Measurements from ENCODE around the gene RND3. TPM values are rescaled to one million over a fixed set of nuclear protein-coding genes. Genes with fewer than 3 reads are reported as not detected.

Gene RND3
- total RNA-seq, 2 experiments from 2014 or later, result not detected

DNA sequence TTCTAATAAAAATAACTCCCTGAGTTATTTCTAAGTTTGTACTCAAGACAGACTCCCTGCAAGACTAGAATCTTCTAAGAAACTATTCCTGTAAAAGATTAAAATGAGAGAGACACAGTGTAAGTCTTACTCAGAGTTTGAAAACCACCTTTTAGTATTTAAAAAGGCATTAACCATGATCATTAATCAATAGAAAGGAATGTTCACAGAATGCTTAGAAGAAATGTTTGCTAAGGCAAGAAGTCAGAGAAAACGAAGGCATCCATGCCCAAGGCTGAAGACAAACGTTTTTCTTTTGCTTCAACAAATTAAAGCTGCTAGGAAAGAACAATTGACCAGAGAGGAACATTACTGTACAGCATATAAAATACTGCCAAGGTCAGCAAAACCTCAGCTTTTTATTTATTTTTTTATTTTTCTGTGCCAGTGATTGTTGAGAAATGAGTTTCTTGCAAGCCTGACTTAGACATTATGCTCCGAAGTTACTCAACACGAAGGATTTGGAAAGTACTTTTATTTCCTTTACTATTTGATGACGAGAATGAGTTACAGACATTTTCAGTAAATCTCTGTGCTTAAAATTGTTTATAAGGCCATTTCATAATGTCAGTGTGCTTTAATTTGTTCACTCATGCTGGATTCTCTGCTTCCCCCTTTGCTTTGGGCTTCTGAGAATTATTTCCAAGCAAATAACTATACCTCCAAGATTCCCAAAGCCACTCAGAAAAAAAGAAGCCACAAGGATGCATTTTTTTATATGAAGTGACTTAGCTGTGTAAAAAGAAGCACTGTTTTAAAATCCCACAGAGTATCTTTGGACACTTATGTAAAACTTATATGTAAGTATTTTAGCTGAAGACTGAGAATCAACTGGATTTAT is 20.5 kb downstream of the RND3 start:
- Mint-ChIP-seq H3K9me3 (no peaks in the 10 kb centered on the region), H3K4me1 (no peaks in the 10 kb centered on the region), H3K36me3 (ENCODE audit: low read depth) (no peaks in the 10 kb centered on the region), H3K4me3 (no peak overlapping the region), H3K27me3 (no peaks in the 10 kb centered on the region), H3K27ac (no peak overlapping the region)
- ChIA-PET CTCF (no interaction called here), POLR2A (no interaction called here)
- DNase-seq, result no peak

DNA sequence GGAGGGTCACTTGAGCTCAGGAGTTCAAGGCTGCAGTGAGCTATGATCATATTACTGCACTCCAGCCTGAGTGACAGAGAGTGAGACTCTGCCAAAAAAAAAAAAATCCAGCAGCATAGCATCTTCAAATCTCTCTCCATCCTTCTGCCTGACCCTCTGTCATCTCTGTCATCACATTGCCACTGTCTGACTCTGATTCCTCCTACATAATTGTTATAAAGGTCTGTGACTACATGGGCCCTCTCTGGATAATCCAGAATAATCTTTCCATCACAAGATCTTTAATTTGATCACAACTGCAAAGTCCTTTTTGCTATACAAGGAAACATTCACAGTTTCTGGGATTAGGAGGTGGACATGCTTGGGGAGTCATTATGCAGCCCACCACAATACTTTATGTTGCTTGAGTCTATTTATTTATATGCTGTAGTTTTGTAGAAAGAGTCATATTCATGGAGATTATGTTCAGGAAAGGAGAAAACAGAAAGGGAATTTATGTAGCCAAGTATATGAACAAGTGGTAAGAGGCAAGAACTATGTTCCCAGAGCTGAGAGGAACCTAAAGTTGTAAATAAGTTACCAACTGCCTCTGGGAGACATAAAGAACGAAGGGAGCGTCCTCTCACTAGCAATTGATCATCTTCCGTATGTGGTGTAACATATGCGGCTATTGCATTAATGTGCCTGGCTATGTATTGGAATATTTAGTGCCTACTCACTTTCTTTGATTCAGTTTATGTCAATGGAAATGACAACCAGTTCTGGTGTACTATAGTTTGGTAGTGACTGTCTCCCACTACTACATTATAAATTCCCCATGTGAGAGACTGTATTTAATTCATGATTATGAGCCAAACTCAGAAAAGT is 21.5 kb downstream of the RND3 start:
- no peak overlapping the region for H3K27ac Mint-ChIP-seq
- POLR2A ChIA-PET, result no interaction called here
- H3K4me1 Mint-ChIP-seq, result no peaks in the 10 kb centered on the region
- no peak overlapping the region for H3K4me3 Mint-ChIP-seq
- H3K27me3 Mint-ChIP-seq, result no peaks in the 10 kb centered on the region
- no peaks in the 10 kb centered on the region for H3K9me3 Mint-ChIP-seq
- H3K36me3 Mint-ChIP-seq (ENCODE audit: low read depth), result no peaks in the 10 kb centered on the region
- CTCF ChIA-PET, result no interaction called here
- DNase-seq, result no peak

DNA sequence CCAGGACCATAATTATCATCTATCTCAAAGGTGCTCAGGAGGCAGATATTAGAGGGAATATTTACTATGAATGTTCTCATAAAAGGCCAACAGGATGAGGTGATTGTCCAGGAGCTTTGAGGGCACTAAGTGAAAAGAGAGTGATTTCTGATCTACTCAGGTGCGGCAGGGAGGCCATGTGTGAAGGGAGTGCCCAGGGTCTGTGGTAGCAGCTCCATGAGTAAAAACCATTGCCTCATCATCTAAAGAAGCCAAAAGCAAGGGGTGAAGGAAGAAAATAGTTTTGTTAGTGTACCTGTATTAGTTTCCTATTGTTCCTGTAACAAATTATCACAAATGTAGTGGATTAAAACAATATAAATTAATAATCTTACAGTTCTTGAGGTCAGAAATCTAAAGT is 22.5 kb downstream of the RND3 start:
- no peak overlapping the region for H3K4me3 Mint-ChIP-seq
- no peaks in the 10 kb centered on the region for H3K27me3 Mint-ChIP-seq
- ChIA-PET POLR2A (no interaction called here), CTCF (no interaction called here)
- no peak overlapping the region for H3K27ac Mint-ChIP-seq
- H3K4me1 Mint-ChIP-seq, result no peaks in the 10 kb centered on the region
- H3K9me3 Mint-ChIP-seq, result no peaks in the 10 kb centered on the region
- no peak for DNase-seq
- no peaks in the 10 kb centered on the region for H3K36me3 Mint-ChIP-seq (ENCODE audit: low read depth)

DNA sequence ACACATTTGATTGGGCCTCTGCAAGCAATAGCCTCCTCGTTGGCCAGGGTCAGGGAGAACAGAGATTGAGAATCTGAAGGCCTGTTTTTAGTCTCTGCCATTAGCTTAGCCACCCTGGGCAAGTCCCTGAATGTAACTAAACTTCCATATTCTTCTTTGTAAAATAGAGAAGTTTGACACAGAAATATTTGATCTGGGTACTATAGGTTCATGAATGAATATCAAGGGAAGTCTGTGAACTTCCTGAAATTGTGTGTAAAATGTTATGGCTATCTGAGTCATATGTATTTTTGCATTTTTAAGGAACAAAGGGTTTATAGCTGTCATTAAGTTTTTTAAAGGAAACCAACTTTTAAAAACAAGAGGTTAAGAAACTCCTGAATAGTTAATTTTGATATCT is 23.2 kb downstream of the RND3 start:
- ChIA-PET POLR2A (no interaction called here), CTCF (no interaction called here)
- H3K27me3 Mint-ChIP-seq, result no peaks in the 10 kb centered on the region
- DNase-seq, result no peak
- no peaks in the 10 kb centered on the region for H3K36me3 Mint-ChIP-seq (ENCODE audit: low read depth)
- H3K27ac Mint-ChIP-seq, result no peak overlapping the region
- no peak overlapping the region for H3K4me3 Mint-ChIP-seq
- H3K4me1 Mint-ChIP-seq, result no peaks in the 10 kb centered on the region
- H3K9me3 Mint-ChIP-seq, result no peaks in the 10 kb centered on the region

DNA sequence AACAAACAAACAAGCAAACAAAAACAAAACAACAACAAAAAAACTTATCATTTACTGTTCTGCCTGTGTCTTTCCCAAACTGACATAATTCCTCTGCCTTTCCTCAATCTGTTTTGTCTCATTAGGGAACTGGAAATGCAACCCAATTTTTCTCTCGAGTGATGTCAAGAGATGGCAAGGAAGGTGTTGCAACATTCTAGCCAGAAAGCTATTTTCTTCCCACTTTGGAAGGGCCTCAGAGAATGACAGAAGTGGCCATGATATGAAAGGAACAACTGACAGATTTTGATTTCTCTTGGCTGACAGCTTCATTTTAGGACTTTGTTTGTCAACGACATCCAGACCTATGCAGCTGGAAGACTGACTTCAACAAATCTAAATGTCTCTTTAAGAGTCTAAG is 24.7 kb downstream of the RND3 start:
- H3K27ac Mint-ChIP-seq, result no peak overlapping the region
- H3K9me3 Mint-ChIP-seq, result no peaks in the 10 kb centered on the region
- H3K36me3 Mint-ChIP-seq (ENCODE audit: low read depth), result no peaks in the 10 kb centered on the region
- POLR2A ChIA-PET, result no interaction called here
- no peaks in the 10 kb centered on the region for H3K27me3 Mint-ChIP-seq
- CTCF ChIA-PET, result no interaction called here
- H3K4me1 Mint-ChIP-seq, result no peaks in the 10 kb centered on the region
- no peak for DNase-seq
- no peak overlapping the region for H3K4me3 Mint-ChIP-seq

DNA sequence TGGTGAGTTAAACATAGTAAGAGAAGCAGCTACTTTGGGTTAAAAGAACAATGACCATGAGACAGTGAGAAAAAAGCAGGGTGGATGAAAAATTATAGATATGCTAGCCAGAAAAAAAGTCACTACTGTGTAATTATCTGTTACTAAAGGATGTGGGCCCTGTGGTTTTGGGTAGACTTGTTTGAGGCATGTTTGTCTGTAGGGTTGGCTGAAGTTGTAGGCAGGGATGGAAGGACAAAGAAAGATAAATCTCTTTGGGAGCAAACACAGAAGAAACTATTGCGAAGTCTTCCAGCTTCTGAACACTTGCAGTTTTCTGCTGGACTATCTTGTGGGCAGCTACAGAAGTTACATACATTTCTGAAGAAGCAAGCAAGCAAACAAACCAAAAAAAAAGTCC is 28.2 kb downstream of the RND3 start:
- no peak overlapping the region for H3K27ac Mint-ChIP-seq
- no peaks in the 10 kb centered on the region for H3K36me3 Mint-ChIP-seq (ENCODE audit: low read depth)
- ChIA-PET POLR2A (no interaction called here), CTCF (no interaction called here)
- no peaks in the 10 kb centered on the region for H3K27me3 Mint-ChIP-seq
- no peak for DNase-seq
- H3K4me3 Mint-ChIP-seq, result no peak overlapping the region
- H3K9me3 Mint-ChIP-seq, result no peaks in the 10 kb centered on the region
- no peaks in the 10 kb centered on the region for H3K4me1 Mint-ChIP-seq

DNA sequence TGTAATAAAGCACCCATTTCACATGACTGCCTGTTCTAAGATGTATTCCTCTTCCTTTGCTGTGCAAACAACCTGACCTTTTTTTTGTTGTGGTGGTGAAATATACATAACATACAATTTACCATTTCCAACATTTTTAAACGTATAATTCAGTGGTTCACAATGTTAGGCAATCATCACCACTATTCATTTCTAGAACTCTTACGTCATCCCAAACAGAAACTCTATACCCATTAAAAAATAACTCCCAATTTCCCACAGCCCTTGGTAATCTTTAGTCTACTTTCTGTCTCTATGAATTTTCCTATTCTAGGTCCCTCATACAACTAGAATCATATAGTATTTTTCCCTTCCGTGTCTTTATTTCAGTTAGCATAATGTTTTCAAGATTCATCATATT is 36.7 kb downstream of the RND3 start:
- Mint-ChIP-seq H3K4me3 (no peak overlapping the region), H3K27me3 (no peaks in the 10 kb centered on the region), H3K9me3 (no peaks in the 10 kb centered on the region), H3K36me3 (ENCODE audit: low read depth) (no peaks in the 10 kb centered on the region), H3K27ac (no peak overlapping the region), H3K4me1 (no peaks in the 10 kb centered on the region)
- ChIA-PET POLR2A (no interaction called here), CTCF (no interaction called here)
- no peak for DNase-seq

DNA sequence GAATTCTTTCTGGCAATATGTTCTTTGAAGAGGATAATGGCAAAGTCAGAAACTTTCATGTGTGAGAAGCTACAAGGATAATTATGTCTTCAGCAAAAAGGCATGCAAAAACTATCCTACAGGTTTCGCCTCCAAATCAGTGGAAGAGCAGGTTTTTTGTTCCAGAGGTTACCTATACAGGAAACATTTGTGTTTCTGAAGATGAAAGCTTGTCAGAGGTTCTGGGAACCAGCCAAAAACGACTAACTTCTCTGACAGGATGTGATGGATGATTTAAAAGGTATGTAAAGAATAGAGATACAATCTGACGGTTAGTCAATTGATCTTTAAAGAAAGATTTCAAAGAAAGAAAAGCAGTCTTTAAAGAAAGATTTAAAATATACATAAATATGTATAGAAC is 37.6 kb downstream of the RND3 start:
- Mint-ChIP-seq H3K4me1 (no peaks in the 10 kb centered on the region), H3K9me3 (no peaks in the 10 kb centered on the region), H3K4me3 (no peak overlapping the region), H3K27ac (no peak overlapping the region), H3K27me3 (no peaks in the 10 kb centered on the region), H3K36me3 (ENCODE audit: low read depth) (no peaks in the 10 kb centered on the region)
- no peak for DNase-seq
- CTCF ChIA-PET, result no interaction called here
- POLR2A ChIA-PET, result no interaction called here

DNA sequence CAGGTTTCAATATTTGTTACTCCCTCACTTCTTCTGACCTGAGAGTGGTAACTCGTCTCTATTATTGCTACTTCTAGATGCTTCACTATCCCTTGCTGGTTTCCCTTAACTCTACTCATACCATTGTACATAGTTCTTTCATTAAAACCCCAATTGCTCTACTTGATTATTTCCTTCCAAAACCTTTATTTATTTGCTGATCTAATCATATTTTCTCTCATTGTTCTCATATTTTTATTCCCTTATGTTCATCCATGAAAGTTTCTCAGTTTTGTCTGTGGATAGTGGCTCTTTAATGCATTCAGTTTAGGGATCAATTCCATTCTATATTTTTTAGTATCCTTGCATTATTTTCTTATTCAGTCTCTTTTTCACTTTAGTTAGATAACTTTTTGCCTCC is 42.1 kb downstream of the RND3 start:
- Mint-ChIP-seq H3K27ac (no peak overlapping the region), H3K27me3 (no peaks in the 10 kb centered on the region), H3K4me3 (no peak overlapping the region), H3K9me3 (no peaks in the 10 kb centered on the region), H3K36me3 (ENCODE audit: low read depth) (no peaks in the 10 kb centered on the region), H3K4me1 (no peaks in the 10 kb centered on the region)
- no peak for DNase-seq
- ChIA-PET CTCF (no interaction called here), POLR2A (no interaction called here)

DNA sequence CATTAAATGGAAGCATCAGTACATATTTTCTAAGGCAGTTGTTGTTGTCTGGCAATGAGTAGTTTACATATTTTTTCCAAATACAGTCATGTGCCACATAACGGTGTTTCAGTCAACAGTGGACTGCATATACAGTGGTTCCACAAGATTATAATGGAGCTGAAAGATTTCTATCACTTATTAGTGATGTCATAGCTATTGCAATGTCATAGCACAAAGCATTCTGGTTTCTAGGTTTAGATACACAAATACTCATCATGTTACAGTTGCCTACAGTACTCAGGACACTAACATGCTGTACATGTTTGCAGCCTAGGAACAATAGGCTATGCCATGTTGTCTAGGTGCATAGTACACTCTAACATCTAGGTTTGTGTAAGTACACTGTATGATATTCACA is 45.0 kb downstream of the RND3 start:
- H3K36me3 Mint-ChIP-seq (ENCODE audit: low read depth), result no peaks in the 10 kb centered on the region
- no peaks in the 10 kb centered on the region for H3K9me3 Mint-ChIP-seq
- no peak for DNase-seq
- H3K27me3 Mint-ChIP-seq, result no peaks in the 10 kb centered on the region
- ChIA-PET CTCF (no interaction called here), POLR2A (no interaction called here)
- H3K4me1 Mint-ChIP-seq, result no peaks in the 10 kb centered on the region
- H3K27ac Mint-ChIP-seq, result no peak overlapping the region
- no peak overlapping the region for H3K4me3 Mint-ChIP-seq

DNA sequence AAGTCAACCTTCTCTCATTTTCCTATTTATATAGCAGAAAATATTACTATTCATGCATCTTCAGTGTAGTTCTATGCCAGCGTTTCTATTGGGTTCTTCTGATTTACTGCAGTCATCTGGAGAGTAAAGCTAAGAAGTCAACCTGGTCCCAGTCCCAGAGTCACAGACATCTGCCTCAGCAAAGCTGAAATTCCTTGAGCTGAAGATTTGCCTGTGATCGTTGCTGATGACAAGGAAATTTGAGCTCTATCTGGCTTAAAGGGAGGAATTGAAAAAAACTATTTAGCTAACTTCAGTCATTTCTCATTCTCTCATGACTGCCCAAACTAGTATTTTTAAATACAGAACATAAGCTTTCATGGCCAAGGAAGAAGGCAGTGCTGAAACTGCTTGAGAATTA is 45.7 kb downstream of the RND3 start:
- no peak overlapping the region for H3K4me3 Mint-ChIP-seq
- no peaks in the 10 kb centered on the region for H3K9me3 Mint-ChIP-seq
- CTCF ChIA-PET, result no interaction called here
- DNase-seq, result no peak
- H3K27me3 Mint-ChIP-seq, result no peaks in the 10 kb centered on the region
- no peaks in the 10 kb centered on the region for H3K36me3 Mint-ChIP-seq (ENCODE audit: low read depth)
- no peaks in the 10 kb centered on the region for H3K4me1 Mint-ChIP-seq
- H3K27ac Mint-ChIP-seq, result no peak overlapping the region
- POLR2A ChIA-PET, result no interaction called here

DNA sequence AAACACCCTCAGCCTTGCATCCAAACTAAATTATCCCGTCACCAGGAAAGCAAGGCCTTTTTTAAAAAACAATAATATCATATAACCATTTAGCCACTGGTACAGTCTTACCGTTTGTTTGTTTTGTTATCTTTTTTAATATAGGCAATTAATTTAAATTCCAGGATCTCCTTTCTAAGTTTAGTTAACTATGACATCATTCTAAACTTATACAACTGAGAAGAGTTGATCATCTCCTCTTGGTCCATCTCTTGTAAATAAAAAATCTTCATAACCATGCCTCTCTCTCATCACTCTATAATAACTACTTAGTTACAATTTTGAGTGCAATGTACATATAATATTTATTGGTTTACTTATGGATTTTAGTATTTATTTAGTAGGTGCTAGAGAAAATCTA is 46.2 kb downstream of the RND3 start:
- CTCF ChIA-PET, result no interaction called here
- POLR2A ChIA-PET, result no interaction called here
- DNase-seq, result no peak
- Mint-ChIP-seq H3K27me3 (no peaks in the 10 kb centered on the region), H3K36me3 (ENCODE audit: low read depth) (no peaks in the 10 kb centered on the region), H3K9me3 (no peaks in the 10 kb centered on the region), H3K4me1 (no peaks in the 10 kb centered on the region), H3K27ac (no peak overlapping the region), H3K4me3 (no peak overlapping the region)

DNA sequence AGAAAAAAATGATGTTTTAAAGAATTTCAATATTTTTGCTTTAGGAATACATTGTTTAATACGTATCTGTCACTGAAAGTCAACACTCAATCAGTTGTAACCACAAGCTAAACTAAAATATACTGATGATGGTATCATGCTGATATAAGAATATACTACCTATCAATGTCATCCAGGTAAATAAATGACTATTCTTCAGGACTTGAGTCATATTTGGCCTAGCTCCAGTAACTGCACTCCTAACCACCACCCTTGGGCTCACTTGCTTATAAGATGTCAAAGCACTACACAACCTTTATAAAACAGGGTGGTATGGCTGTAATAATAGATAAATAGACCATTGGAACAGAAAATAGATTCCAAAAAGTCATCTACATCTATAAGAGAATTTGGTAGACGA is 48.8 kb downstream of the RND3 start:
- CTCF ChIA-PET, result no interaction called here
- no peaks in the 10 kb centered on the region for H3K36me3 Mint-ChIP-seq (ENCODE audit: low read depth)
- POLR2A ChIA-PET, result no interaction called here
- no peak overlapping the region for H3K27ac Mint-ChIP-seq
- no peaks in the 10 kb centered on the region for H3K9me3 Mint-ChIP-seq
- no peak overlapping the region for H3K4me3 Mint-ChIP-seq
- DNase-seq, result no peak
- H3K4me1 Mint-ChIP-seq, result no peaks in the 10 kb centered on the region
- H3K27me3 Mint-ChIP-seq, result no peaks in the 10 kb centered on the region

DNA sequence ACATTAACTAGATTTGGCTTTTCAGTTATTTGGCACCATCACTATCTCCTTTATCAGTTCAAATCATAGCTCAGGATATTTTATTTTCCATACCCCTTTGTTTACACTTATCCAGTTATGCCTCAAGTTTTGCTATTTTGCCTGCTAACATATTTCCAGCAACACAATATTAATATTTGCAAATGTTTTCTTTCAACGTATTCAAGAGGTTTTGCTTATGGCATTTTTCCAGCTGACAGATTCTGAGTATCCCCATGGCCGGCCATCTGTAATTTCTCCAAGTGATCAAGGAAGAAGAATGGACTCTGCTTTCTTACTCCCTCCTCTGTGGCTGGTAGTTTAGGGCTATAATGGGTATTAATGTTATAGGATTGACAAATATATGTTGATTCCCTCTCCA is 49.4 kb downstream of the RND3 start:
- DNase-seq, result no peak
- Mint-ChIP-seq H3K4me1 (no peaks in the 10 kb centered on the region), H3K4me3 (no peak overlapping the region), H3K36me3 (ENCODE audit: low read depth) (no peaks in the 10 kb centered on the region), H3K27me3 (no peaks in the 10 kb centered on the region), H3K27ac (no peak overlapping the region), H3K9me3 (no peaks in the 10 kb centered on the region)
- ChIA-PET CTCF (no interaction called here), POLR2A (no interaction called here)
